Ovary (tissue), 9 donors: ENCODE results near the gene UBE2D3. TPM values are rescaled to one million over a fixed set of nuclear protein-coding genes. Genes with fewer than 3 reads are reported as not detected.

ENCODE experiments used
- DNase-seq, 5 donors: peaks; one replicate each; pipeline ENCODE4 v3.0.0-alpha.2; 2019 to 2020
- H3K27ac ChIP-seq, 2 donors: fragments of 200-600 bp; one replicate each; pipeline versions ENCODE4 v1.5.1 to v1.8.0; 2019 to 2022
- H3K27me3 ChIP-seq: fragments of 200-600 bp; one replicate; pipeline ENCODE4 v1.8.0; 2022
- H3K36me3 ChIP-seq: fragments of 200-600 bp; sonication (generic); one replicate; pipeline ENCODE4 v1.5.1; 2019
- H3K4me1 ChIP-seq: one replicate; pipeline ENCODE4 v1.8.1; 2013; ENCODE audit warnings: mild to moderate bottlenecking, moderate library complexity; ENCODE audit not compliant: insufficient read depth
- H3K4me3 ChIP-seq: fragments of 200-600 bp; sonication (generic); one replicate; pipeline ENCODE4 v1.5.1; 2017
- H3K9me3 ChIP-seq, 2 donors: fragments of 200-600 bp in 1 of 2; sonication (generic) in 1 of 2; one replicate each; pipeline versions ENCODE4 v1.5.1 to v1.8.1; 2013 to 2019; ENCODE audit warnings: mild to moderate bottlenecking in 1 of 2, moderate library complexity in 1 of 2
- CTCF ChIP-seq, 3 donors: fragments of 450-650 bp in 2 of 3; fragments of 200-600 bp in 1 of 3; IDR thresholded peaks; one replicate each; pipeline versions ENCODE4 v1.5.1 to v1.8.0; 2016 to 2022; ENCODE audit warnings: antibody characterized with exemption in 3 of 3, mild to moderate bottlenecking in 1 of 3
- EP300 ChIP-seq: sonication (generic); formaldehyde crosslinking; IDR thresholded peaks from one replicate; pipeline ENCODE4 v1.6.1; 2017; ENCODE audit warnings: antibody characterized with exemption
- POLR2A ChIP-seq: fragments of 450-650 bp; IDR thresholded peaks from one replicate; pipeline ENCODE4 v1.6.1; 2017; ENCODE audit warnings: antibody characterized with exemption, mild to moderate bottlenecking, moderate library complexity
- WGBS, 3 donors: extraction: QIAGEN DNeasy Blood & Tissue Kit in 1 of 3; methylation state at CpG; one replicate each; pipeline versions ENCODE4 v1.1.5 to v1.1.7; 2013 to 2017; 5-methylcytosine and 5-hydroxymethylcytosine counted together
- intact Hi-C, 4 donors: fragments of 100-400 bp; cut with DNase I; formaldehyde crosslinking; loops; one replicate each; pipeline versions ENCODE4 v1.11.0 to v1.15.1; 2022 to 2023
- polyA plus RNA-seq, 2 donors: library from polyadenylated mRNA; stranded (reverse); fragments of 200-250 nt in 1 of 2; fragments of 350-450 nt in 1 of 2; fragmentation: Illumina TruSeq in 1 of 2; extraction: RNeasy Lipid Tissue Mini Kit (QIAGEN cat#74804) in 1 of 2; gene quantifications; one replicate each; pipeline ENCODE4 v1.2.3, GENCODE V29; 2013 to 2014
- total RNA-seq, 7 donors: library from RNA; depleted of rRNA in 2 of 7; stranded (reverse); fragments of >200 nt in 2 of 7; fragmentation: NEBNext Ultra II Directional in 3 of 7; extraction: Animal tissue kit (Norgen Biotek cat#: 25700) in 3 of 7; gene quantifications; one replicate each; pipeline versions ENCODE4 v1.1.0 to v1.2.4, GENCODE V29; 2016 to 2023
- donor health status: DM: no; HTN: no; CAD: no; lungs with moderate emphysema.
- donor health status: DM: no; HTN: no; CAD: no.
- donor health status: Bipolar disorder and iron deficiency.
- donor health status: DM: yes; HTN: yes; CAD: no.
- donor health status: DM: no; HTN: no; CAD: no.
- donor health status: DM: yes; HTN: yes; CAD: no.

UBE2D3 gene
- total and polyA plus RNA-seq, 9 donors = 163 to 347 (median 258) TPM

GRCh38 chr4:102862747-102863146 lies 35.4 kb upstream of the UBE2D3 start:
- intact Hi-C loops = no loop called here
- Histone ChIP-seq H3K36me3 (no peaks in the 10 kb centered on the region), H3K4me3 (no peak overlapping the region), H3K4me1 (no peaks in the 10 kb centered on the region), H3K27ac (no peak overlapping the region), H3K9me3 (no peaks in the 10 kb centered on the region), H3K27me3 (no peaks in the 10 kb centered on the region)
- WGBS, 3 donors = 96 to 100% (median 98%) methylated on average over 1 of the region's 1 CpG
- no peak for DNase-seq
- TF ChIP-seq CTCF (IDR thresholded peaks at IDR 0.05) = no peak
- no peak for TF ChIP-seq EP300
- no peak for TF ChIP-seq POLR2A

- TF ChIP-seq POLR2A (no peak), CTCF (IDR thresholded peaks at IDR 0.05) (no peak), EP300 (no peak)
- Histone ChIP-seq H3K27ac (no peak overlapping the region), H3K36me3 (no peaks in the 10 kb centered on the region), H3K9me3 (no peaks in the 10 kb centered on the region), H3K27me3 (no peaks in the 10 kb centered on the region), H3K4me1 (no peaks in the 10 kb centered on the region), H3K4me3 (no peak overlapping the region)
- intact Hi-C loops = no loop called here
- DNase-seq = no peak
- 92 to 93% (median 92%) methylated on average over 1 of the region's 1 CpG for WGBS, 3 donors
Measured at GRCh38 chr4:102862016-102862415, 34.7 kb upstream of the UBE2D3 start.

- WGBS, 3 donors = 95 to 100% (median 96%) methylated on average over 2 of the region's 2 CpGs
- intact Hi-C loops = no loop called here
- no peaks in the 10 kb centered on the region for H3K9me3 ChIP-seq
Measured at GRCh38 chr4:102860611-102861324, 33.4 kb upstream of the UBE2D3 start.

GRCh38 chr4:102858828-102859464 lies 31.6 kb upstream of the UBE2D3 start:
- intact Hi-C loops = no loop called here
- WGBS, 3 donors = 92 to 99% (median 98%) methylated on average over 2 of the region's 2 CpGs

More at GRCh38 chr4:102860611-102861324, 33.4 kb upstream of the UBE2D3 start:
- H3K4me1 ChIP-seq = no peaks in the 10 kb centered on the region
- DNase-seq = no peak
- no peaks in the 10 kb centered on the region for H3K36me3 ChIP-seq
- no peak overlapping the region for H3K27ac ChIP-seq
- TF ChIP-seq CTCF (IDR thresholded peaks at IDR 0.05) = no peak
- no peak for TF ChIP-seq POLR2A
- TF ChIP-seq EP300 = no peak
- H3K4me3 ChIP-seq = no peak overlapping the region
- no peaks in the 10 kb centered on the region for H3K27me3 ChIP-seq

More at GRCh38 chr4:102858828-102859464, 31.6 kb upstream of the UBE2D3 start:
- no peaks in the 10 kb centered on the region for H3K4me1 ChIP-seq
- H3K4me3 ChIP-seq = no peak overlapping the region
- H3K27ac ChIP-seq = no peak overlapping the region
- H3K9me3 ChIP-seq = no peaks in the 10 kb centered on the region
- TF ChIP-seq CTCF (IDR thresholded peaks at IDR 0.05) = no peak
- TF ChIP-seq POLR2A = no peak
- TF ChIP-seq EP300 = no peak
- H3K36me3 ChIP-seq = no peaks in the 10 kb centered on the region
- DNase-seq = no peak
- H3K27me3 ChIP-seq = no peaks in the 10 kb centered on the region
